GM13977 (cell line): Measurements from ENCODE around the gene PLEKHH1.

Experiments
- DNase-seq: peaks from one replicate; pipeline ENCODE4 v3.0.0; 2012; ENCODE audit warnings: low spot score
- in situ Hi-C: fragments of 300-500 bp; cut with MboI; formaldehyde crosslinking; loops from one replicate; pipeline ENCODE4 v1.12.0; 2022; ENCODE audit warnings: low sequenced_read_pairs, low pct_unique_long_range_greater_than_20kb, mixed read lengths, inconsistent platforms; ENCODE audit not compliant: unreplicated experiment
- TF ChIP-seq, protein P1 (sequence below): IDR thresholded peaks from 2 replicates; pipeline ENCODE4 v1.5.1; 2012; ENCODE audit warnings: mild to moderate bottlenecking, control low read depth; ENCODE audit not compliant: insufficient read depth; ENCODE audit errors: extremely low read depth, missing control alignments

PLEKHH1 gene

DNA sequence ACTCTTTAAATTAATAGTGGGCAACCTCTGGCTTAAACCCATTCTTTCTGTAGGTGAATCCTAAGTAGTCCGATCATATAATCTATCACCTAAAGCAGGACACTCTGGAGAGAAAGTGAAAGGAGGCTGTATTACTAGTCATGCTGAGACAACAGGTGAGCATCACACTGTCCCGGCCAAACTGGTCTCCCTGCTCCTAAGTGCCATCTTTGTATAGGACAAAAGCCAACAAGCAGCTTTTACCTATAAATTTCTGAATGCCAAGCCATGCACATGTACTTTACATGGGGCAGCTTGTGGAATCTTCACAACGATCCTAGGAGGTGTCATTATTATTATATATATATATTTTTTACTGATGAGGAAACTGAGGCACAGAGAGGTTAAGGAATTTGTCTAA is 18.0 kb downstream of the PLEKHH1 start:
- in situ Hi-C loops, result no loop called here
- TF ChIP-seq, protein P1, sequence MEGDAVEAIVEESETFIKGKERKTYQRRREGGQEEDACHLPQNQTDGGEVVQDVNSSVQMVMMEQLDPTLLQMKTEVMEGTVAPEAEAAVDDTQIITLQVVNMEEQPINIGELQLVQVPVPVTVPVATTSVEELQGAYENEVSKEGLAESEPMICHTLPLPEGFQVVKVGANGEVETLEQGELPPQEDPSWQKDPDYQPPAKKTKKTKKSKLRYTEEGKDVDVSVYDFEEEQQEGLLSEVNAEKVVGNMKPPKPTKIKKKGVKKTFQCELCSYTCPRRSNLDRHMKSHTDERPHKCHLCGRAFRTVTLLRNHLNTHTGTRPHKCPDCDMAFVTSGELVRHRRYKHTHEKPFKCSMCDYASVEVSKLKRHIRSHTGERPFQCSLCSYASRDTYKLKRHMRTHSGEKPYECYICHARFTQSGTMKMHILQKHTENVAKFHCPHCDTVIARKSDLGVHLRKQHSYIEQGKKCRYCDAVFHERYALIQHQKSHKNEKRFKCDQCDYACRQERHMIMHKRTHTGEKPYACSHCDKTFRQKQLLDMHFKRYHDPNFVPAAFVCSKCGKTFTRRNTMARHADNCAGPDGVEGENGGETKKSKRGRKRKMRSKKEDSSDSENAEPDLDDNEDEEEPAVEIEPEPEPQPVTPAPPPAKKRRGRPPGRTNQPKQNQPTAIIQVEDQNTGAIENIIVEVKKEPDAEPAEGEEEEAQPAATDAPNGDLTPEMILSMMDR, result no peak
- no peak for DNase-seq

DNA sequence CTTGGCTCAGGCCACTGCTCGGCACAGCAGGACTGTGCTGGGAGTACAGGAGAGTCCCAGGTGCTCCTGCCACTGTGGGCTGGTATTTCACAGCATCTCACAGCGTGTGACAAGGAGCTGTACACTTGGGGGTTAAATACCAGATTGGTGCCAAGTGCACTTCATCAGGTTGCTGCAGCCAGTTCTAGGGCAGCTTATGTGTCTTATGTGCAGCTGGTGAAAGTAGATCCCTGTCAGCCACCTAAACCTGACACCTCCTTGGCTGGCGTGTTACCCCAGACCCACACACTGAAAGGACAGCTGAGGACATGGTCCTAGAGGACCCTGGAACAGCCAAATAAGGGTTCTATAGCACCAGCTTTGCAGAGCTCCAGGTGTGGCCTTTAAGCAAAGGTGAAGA is 18.9 kb downstream of the PLEKHH1 start:
- TF ChIP-seq, protein P1, result no peak
- no peak for DNase-seq
- in situ Hi-C loops, result no loop called here

DNA sequence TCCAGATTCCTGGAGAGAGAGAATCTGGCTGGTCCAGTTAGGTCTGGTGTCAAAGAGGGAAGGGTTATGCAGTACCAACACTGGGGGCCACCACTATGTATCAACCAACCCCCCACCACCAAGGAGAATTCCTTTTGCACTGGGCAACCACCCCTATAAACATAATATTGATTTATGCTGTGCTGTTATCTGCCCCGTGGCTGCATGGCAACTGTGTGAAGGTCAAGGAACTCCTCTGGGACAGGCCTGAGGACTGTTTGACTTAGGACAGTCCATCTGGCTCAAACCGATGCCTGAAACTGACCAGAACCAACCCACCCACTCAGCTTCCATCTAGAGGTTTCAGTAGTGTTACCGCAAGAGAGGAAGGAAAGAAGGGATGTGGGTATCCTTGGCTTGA is 20.5 kb downstream of the PLEKHH1 start:
- TF ChIP-seq, protein P1, result no peak
- in situ Hi-C loops, result no loop called here

DNA sequence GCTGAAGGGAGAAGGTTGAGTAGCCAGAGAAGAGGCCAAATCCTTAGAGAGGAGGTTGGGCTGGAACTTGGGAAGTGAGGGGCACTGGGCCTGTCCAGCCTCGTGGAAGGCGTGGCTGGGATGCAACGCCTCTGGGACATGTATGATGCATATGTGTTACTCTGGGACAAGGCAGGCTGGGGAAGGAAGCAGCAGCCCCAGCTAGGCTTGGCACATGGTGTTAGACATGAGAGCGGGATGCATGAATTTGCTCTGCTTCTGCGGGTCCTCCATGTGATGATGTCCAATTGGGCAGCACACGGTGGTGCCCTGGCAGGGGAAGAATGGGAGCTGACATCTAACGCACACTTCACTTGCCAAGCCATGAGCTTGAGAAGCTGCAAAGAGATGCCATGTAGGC is 21.3 kb downstream of the PLEKHH1 start:
- in situ Hi-C loops, result no loop called here
- TF ChIP-seq, protein P1, result no peak
- no peak for DNase-seq

More for the DNA sequence above, 20.5 kb downstream of the PLEKHH1 start:
- no peak for DNase-seq

DNA sequence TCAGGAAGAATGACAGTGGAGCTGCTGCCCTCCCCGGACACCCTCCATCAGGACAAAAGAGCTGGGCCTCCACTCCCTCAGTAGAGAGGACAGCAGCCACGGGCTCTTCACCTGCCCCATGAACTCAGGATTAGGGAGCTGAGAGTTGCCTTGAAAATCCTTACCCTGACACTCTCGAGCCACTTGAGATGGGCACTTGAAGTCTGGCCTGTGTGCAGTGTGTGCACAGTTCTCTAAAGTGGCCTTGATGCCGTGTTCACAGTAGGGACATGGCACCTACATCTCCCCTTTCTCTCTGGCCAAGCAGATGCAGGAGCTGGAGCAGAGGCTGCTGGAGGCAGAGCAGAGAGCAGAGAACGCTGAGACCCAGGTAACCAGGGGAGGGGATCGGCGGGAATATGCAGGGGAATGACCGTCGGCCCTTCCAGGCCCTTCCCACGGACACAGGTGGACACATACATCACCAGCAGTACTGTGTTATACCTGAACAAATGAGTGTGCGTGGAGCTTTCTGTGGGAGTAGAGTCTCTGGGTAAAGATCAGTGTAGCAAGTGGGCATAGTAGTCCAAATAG is 22.5 kb downstream of the PLEKHH1 start:
- no peak for DNase-seq
- TF ChIP-seq, protein P1, result no peak
- in situ Hi-C loops, result no loop called here

DNA sequence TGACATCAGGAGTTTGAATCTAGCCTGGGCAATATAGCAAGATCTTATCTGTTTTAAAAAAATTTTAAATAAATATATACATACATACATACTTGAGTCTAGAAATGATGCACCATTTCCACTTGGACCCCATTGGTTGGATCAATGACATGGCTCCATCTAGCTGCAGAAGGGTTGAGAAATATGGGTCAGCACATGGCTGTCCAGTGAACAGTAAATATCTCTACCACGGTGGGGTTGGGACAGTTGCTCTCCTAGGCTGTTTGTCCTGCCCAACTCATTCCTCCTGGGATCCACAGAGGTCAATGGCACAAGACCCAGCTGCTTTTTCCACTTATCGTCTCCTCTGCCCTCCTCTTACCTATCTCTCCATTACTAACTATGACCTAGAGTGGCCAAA is 23.6 kb downstream of the PLEKHH1 start:
- TF ChIP-seq, protein P1, result no peak
- in situ Hi-C loops, result no loop called here
- DNase-seq, result no peak

DNA sequence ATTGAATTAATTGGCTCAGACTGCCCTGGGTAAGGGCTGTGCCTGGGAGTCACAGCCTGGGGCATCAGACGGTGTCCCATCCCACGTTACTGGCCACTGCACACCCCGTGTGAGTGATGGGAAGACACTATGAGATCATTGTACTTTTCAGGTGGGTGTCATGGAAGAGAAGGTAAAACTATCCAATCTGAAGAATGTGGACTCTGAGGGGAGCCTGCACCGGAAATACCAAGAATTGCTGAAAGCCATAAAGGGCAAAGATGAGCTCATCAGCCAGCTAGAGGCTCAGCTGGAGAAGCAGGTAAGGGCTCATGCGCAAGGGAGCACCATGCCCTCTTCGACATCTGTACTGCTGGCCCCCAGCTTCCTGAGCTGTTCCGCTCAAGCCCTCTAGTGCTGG is 24.0 kb downstream of the PLEKHH1 start:
- DNase-seq, result no peak
- in situ Hi-C loops, result no loop called here
- TF ChIP-seq, protein P1, result no peak
